Measurements from ENCODE around the gene ZNF205. TPM values are rescaled to one million over a fixed set of nuclear protein-coding genes. Genes with fewer than 3 reads are reported as not detected.
"Not testable (repeated sequence)": the region's sequence is repeated elsewhere in the genome, so short reads cannot be mapped to it uniquely, and the experiment has no call there.

The ZNF205 gene
- total RNA-seq, 6 experiments from 2014 or later = 4.0 to 8.4 (median 5.4) TPM

- H3K4me3 ChIP-seq = no peak overlapping the region
- TF ChIP-seq POLR2A (IDR thresholded peaks at IDR 0.05) (no peak), CTCF (IDR thresholded peaks at IDR 0.05) (no peak)
- intact Hi-C loops (cut with DNase I) = no loop called here
- no peak overlapping the region for H3K27ac ChIP-seq
- H3K4me1 ChIP-seq = no peaks in the 10 kb centered on the region
- WGBS (ENCODE audit: insufficient coverage, low coverage, low lambda C conversion rate, missing lambda C conversion rate) = 79% methylated on average over 12 of the region's 37 CpGs
- H3K36me3 ChIP-seq = no peaks in the 10 kb centered on the region
- H3K27me3 ChIP-seq = peaks cover 0 to 1% of the 10 kb centered on the region in 2 donors
- H3K9me3 ChIP-seq = no peaks in the 10 kb centered on the region
- DNase-seq (no peak), ATAC-seq (no peak)
Measured at GRCh38 chr16:3164121-3164991, 52.0 kb downstream of the ZNF205 start.

DNA sequence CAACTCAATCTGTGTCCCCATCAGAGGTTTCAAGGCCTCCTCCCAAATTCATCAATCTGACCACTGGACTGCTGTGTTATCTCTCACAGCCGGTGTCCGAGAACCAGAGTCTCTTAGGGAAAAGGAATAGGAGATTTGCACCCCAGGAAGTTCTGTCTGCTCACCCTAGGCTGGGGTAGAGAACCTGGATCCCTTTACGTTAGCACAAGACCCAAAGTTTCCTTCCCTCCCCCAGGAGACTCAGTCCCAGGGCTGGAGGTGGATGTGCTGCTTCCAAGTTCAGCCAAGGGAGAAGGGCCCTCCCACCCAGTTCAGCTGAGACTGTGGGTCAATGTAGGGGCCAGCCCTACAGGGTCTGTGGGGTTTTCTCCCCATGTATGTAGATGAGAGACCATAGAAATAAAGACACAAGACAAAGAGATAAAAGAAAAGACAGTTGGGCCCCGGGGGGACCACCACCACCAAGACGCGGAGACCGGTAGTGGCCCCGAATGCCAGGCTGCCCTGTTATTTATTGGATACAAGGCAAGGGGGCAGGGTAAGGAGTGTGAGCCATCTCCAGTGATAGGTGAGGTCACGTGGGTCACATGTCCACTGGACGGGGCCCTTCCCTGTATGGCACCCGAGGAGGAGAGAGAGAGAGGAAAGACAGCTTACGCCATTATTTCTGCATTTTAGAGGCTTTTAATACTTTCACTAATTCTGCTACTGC is 52.9 kb downstream of the ZNF205 start:
- no peaks in the 10 kb centered on the region for H3K4me1 ChIP-seq
- intact Hi-C loops (cut with DNase I) = no loop called here
- WGBS (ENCODE audit: insufficient coverage, low coverage, low lambda C conversion rate, missing lambda C conversion rate) = 96% methylated on average over 5 of the region's 12 CpGs
- DNase-seq (no peak), ATAC-seq (no peak)
- H3K27me3 ChIP-seq = peaks cover 1 to 7% of the 10 kb centered on the region in 2 donors
- peak overlapping the region in 1 of 3 donors; percentile 22 for H3K4me3 ChIP-seq
- no peak for TF ChIP-seq CTCF (IDR thresholded peaks at IDR 0.05)
- TF ChIP-seq POLR2A (IDR thresholded peaks at IDR 0.05) = no peak
- H3K9me3 ChIP-seq = no peaks in the 10 kb centered on the region
- H3K36me3 ChIP-seq = no peaks in the 10 kb centered on the region
- H3K27ac ChIP-seq = no peak overlapping the region

GRCh38 chr16:3166505-3166886 is 54.1 kb downstream of the ZNF205 start:
- TF ChIP-seq CTCF (IDR thresholded peaks at IDR 0.05) (no peak), POLR2A (IDR thresholded peaks at IDR 0.05) (no peak)
- intact Hi-C loops (cut with DNase I) = no loop called here
- no peaks in the 10 kb centered on the region for H3K36me3 ChIP-seq
- no CpG with 5 or more reads among the region's 1 CpG for WGBS (ENCODE audit: insufficient coverage, low coverage, low lambda C conversion rate, missing lambda C conversion rate)
- DNase-seq (no peak), ATAC-seq (no peak)
- H3K27ac ChIP-seq = no peak overlapping the region
- no peak overlapping the region for H3K4me3 ChIP-seq
- peaks cover 0 to 7% (median 0%) of the 10 kb centered on the region in 4 donors for H3K4me1 ChIP-seq
- peaks cover 6 to 15% of the 10 kb centered on the region in 2 donors for H3K27me3 ChIP-seq
- H3K9me3 ChIP-seq = no peaks in the 10 kb centered on the region

- ATAC-seq; intact Hi-C loops (cut with DNase I); H3K27ac ChIP-seq; H3K36me3 ChIP-seq; DNase-seq; H3K9me3 ChIP-seq; H3K4me3 ChIP-seq: not testable (repeated sequence)
- 79% methylated on average over 7 of the region's 7 CpGs for WGBS (ENCODE audit: insufficient coverage, low coverage, low lambda C conversion rate, missing lambda C conversion rate)
- H3K27me3 ChIP-seq = peaks cover 6 to 36% of the 10 kb centered on the region in 2 donors
- peaks cover 0 to 10% (median 0%) of the 10 kb centered on the region in 4 donors for H3K4me1 ChIP-seq
Measured at GRCh38 chr16:3168729-3169128, 56.3 kb downstream of the ZNF205 start.

Small RNA genes lying within 50 kb of the gene (small RNA-seq; reads per million reads assigned to genes)
- gene RNU1-22P = 0 reads per million in 2 experiments

Other genes with a start within 250 kb of the ZNF205 start
- 10 to 100 TPM in 2 of 6 experiments, 1 to 10 TPM in 4; 3.6 to 18.9 (median 5.6) TPM for gene FLYWCH2, start 229.4 kb upstream of the ZNF205 start, total RNA-seq
- 10 to 100 TPM in 5 of 6 experiments, 1 to 10 TPM in 1; 9.3 to 19.8 (median 15.1) TPM for gene FLYWCH1, start 200.7 kb upstream of the ZNF205 start, total RNA-seq
- gene KREMEN2, start 148.3 kb upstream of the ZNF205 start, total RNA-seq = not detected
- gene PAQR4, start 143.2 kb upstream of the ZNF205 start, total RNA-seq = 1 to 10 TPM in 4 of 6 experiments, under 1 TPM in 2; 0.93 to 6.1 (median 3.3) TPM
- 1 to 10 TPM in 5 of 6 experiments, under 1 TPM in 1; 0.68 to 6.5 (median 1.7) TPM for gene PKMYT1, start 132.1 kb upstream of the ZNF205 start, total RNA-seq
- 1 to 10 TPM in 2 of 6 experiments, under 1 TPM in 4; 0.25 to 1.7 (median 0.92) TPM for gene CLDN9, start 99.7 kb upstream of the ZNF205 start, total RNA-seq
- 1 to 10 TPM in 1 of 6 experiments, not detected in 5; 2.9 TPM for gene CLDN6, start 94.4 kb upstream of the ZNF205 start, total RNA-seq
- 100 to 1,000 TPM in 3 of 6 experiments, 10 to 100 TPM in 1, 1 to 10 TPM in 2; 5.2 to 284 (median 69.4) TPM for gene TNFRSF12A, start 92.2 kb upstream of the ZNF205 start, total RNA-seq
- gene HCFC1R1, start 88.6 kb upstream of the ZNF205 start, total RNA-seq = 10 to 100 TPM in 5 of 6 experiments, 1 to 10 TPM in 1; 9.7 to 14.6 (median 12.1) TPM
- gene THOC6, start 88.6 kb upstream of the ZNF205 start, total RNA-seq = 10 to 100 TPM in 2 of 6 experiments, 1 to 10 TPM in 4; 7.7 to 15.7 (median 9.7) TPM
- under 1 TPM in 5 of 6 experiments, not detected in 1; 0.11 to 0.58 (median 0.48) TPM for gene BICDL2, start 75.6 kb upstream of the ZNF205 start, total RNA-seq
- gene MMP25, start 66.0 kb upstream of the ZNF205 start, total RNA-seq = 1 to 10 TPM; 1.3 to 2.0 (median 1.6) TPM
- 1,000 to 10,000 TPM in 2 of 6 experiments, 100 to 1,000 TPM in 4; 204 to 1,268 (median 669) TPM for gene IL32, start 46.9 kb upstream of the ZNF205 start, total RNA-seq
- not detected for gene ZSCAN10, start 13.3 kb upstream of the ZNF205 start, total RNA-seq
- gene ZNF213, start 22.4 kb downstream of the ZNF205 start, total RNA-seq = 1 to 10 TPM; 1.3 to 4.4 (median 1.7) TPM
- gene OR1F1, start 75.6 kb downstream of the ZNF205 start, total RNA-seq = not detected
- gene ZNF200, start 122.6 kb downstream of the ZNF205 start, total RNA-seq = 1 to 10 TPM; 1.9 to 4.8 (median 3.5) TPM
- 1 to 10 TPM in 3 of 6 experiments, under 1 TPM in 3; 0.66 to 1.7 (median 1.0) TPM for gene MEFV, start 144.0 kb downstream of the ZNF205 start, total RNA-seq
- gene ZNF263, start 170.9 kb downstream of the ZNF205 start, total RNA-seq = 10 to 100 TPM in 5 of 6 experiments, 1 to 10 TPM in 1; 7.1 to 13.9 (median 11.0) TPM
- gene TIGD7, start 192.8 kb downstream of the ZNF205 start, total RNA-seq = 1 to 10 TPM in 4 of 6 experiments, under 1 TPM in 2; 0.56 to 1.9 (median 1.7) TPM
- 10 to 100 TPM in 4 of 6 experiments, 1 to 10 TPM in 2; 7.5 to 11.5 (median 10.5) TPM for gene ZNF75A, start 192.9 kb downstream of the ZNF205 start, total RNA-seq
- gene OR2C1, start 243.3 kb downstream of the ZNF205 start, total RNA-seq = under 1 TPM in 1 of 6 experiments, not detected in 5; 0.49 TPM

Data from right lobe of liver (tissue), 6 donors.